GM21360 (cell line): ENCODE data around the gene CCL17.
"Not testable (repeated sequence)": the region's sequence is repeated elsewhere in the genome, so short reads cannot be mapped to it uniquely, and the experiment has no call there.

ENCODE experiments used
- ATAC-seq: cut with Tn5 transposase; IDR thresholded peaks from one replicate; pipeline ENCODE4 v1.9.1; 2021; ENCODE audit warnings: mild to moderate bottlenecking, moderate library complexity; ENCODE audit not compliant: unreplicated experiment

Gene CCL17

GRCh38 chr16:57403965-57404817 lies at the start of gene CCL17:
Gene CCL17 (plus strand): TSS chr16:57404767. CDS start chr16:57413933, 9,166 bp downstream.
- no peak for ATAC-seq

- ATAC-seq = no peak
Observed at GRCh38 chr16:57355898-57356414, 48.6 kb upstream of the CCL17 start.

- ATAC-seq = no peak
Observed at GRCh38 chr16:57356547-57356946, 48.0 kb upstream of the CCL17 start.

GRCh38 chr16:57357330-57358085 lies 47.1 kb upstream of the CCL17 start:
- ATAC-seq = no peak

- ATAC-seq = no peak
Observed at GRCh38 chr16:57358086-57358420, 46.5 kb upstream of the CCL17 start.

- ATAC-seq = peak; percentile 49
Observed at GRCh38 chr16:57358527-57359095, 46.0 kb upstream of the CCL17 start, which contains the start of gene CCL22. Gene CCL22 (plus strand): TSS chr16:57358783. CDS start chr16:57358817, 34 bp downstream.

- ATAC-seq = no peak
Observed at GRCh38 chr16:57360321-57360935, 44.1 kb upstream of the CCL17 start.

- ATAC-seq = no peak
Observed at GRCh38 chr16:57361404-57361803, 43.2 kb upstream of the CCL17 start.

- ATAC-seq = no peak
Observed at GRCh38 chr16:57364143-57364542, 40.4 kb upstream of the CCL17 start.

- no peak for ATAC-seq
Observed at GRCh38 chr16:57366544-57367040, 38.0 kb upstream of the CCL17 start.

GRCh38 chr16:57367116-57367752 lies 37.3 kb upstream of the CCL17 start:
- ATAC-seq = no peak

GRCh38 chr16:57371494-57372371 lies 32.8 kb upstream of the CCL17 start:
- no peak for ATAC-seq

GRCh38 chr16:57372372-57373116 lies 32.0 kb upstream of the CCL17 start, which contains the start of gene CX3CL1:
Gene CX3CL1 (plus strand): TSS chr16:57372490. CDS start chr16:57372569, 79 bp downstream.
- ATAC-seq = no peak

GRCh38 chr16:57373117-57373947 lies 31.2 kb upstream of the CCL17 start:
- ATAC-seq = no peak

- ATAC-seq = no peak
Observed at GRCh38 chr16:57374067-57374534, 30.5 kb upstream of the CCL17 start.

- not testable (repeated sequence) for ATAC-seq
Observed at GRCh38 chr16:57374925-57375465, 29.6 kb upstream of the CCL17 start.

GRCh38 chr16:57376313-57376818 lies 28.2 kb upstream of the CCL17 start:
- ATAC-seq = no peak
